HepG2 (cell line): ENCODE results near the gene AGO4. TPM values are rescaled to one million over a fixed set of nuclear protein-coding genes. Genes with fewer than 3 reads are reported as not detected.

Experiments
- ATAC-seq: fragments of 200-7000 bp; cut with Tn5 transposase; 3 replicates; pipeline ENCODE4 v1.9.1; 2020; ENCODE audit warnings: mild to moderate bottlenecking, moderate library complexity
- BruUV-seq: library from RNA; stranded (reverse); fragments of 400-500 nt; replicated peaks from 2 replicates; lab custom pipeline; 2021; lab: Mats Ljungman, UMichigan
- CTCF ChIA-PET: fragments of 300-600 bp; formaldehyde crosslinking; extraction: SDS; loops from one replicate; lab custom pipeline; 2021; ENCODE audit warnings: low total read pairs, inconsistent platforms, low intra/inter-chr PET ratio; lab: Yijun Ruan, JAX
- POLR2A ChIA-PET: fragments of 350-600 bp; sonication (Branson Sonifier 250); formaldehyde crosslinking; loops from one replicate; lab custom pipeline; 2020; ENCODE audit warnings: antibody characterized with exemption, inconsistent platforms; lab: Yijun Ruan, JAX
- DNase-seq: peaks from one replicate; pipeline ENCODE4 v3.0.0-alpha.2; 2015; ENCODE audit warnings: low spot score
- FAIRE-seq: peaks from 3 replicates; lab custom pipeline; 2011; peaks lifted over from hg19 to GRCh38; lab: Jason Lieb, UNC
- H2AFZ ChIP-seq: one replicate; pipeline ENCODE4 v1.6.1; 2011; ENCODE audit warnings: low read length, inconsistent platforms
- H3K27ac ChIP-seq: fragments of 300-600 bp; 3 replicates; pipeline ENCODE4 v1.8.0; 2011; ENCODE audit warnings: mixed run types, mild to moderate bottlenecking, mixed read lengths, low read length, inconsistent platforms; ENCODE audit not compliant: insufficient read depth; ENCODE audit errors: extremely low read length
- H3K27me3 ChIP-seq, 2 experiments: fragments of 200-600 bp in 1 of 2; 2 replicates in 1 of 2; 3 replicates in 1 of 2; pipeline versions ENCODE4 v1.6.0 to v1.8.0; 2011; ENCODE audit warnings: low read length in 2 of 2, mild to moderate bottlenecking in 2 of 2, moderate library complexity in 2 of 2, inconsistent platforms in 1 of 2; ENCODE audit not compliant: insufficient read depth in 2 of 2, control insufficient read depth in 1 of 2
- H3K36me3 ChIP-seq, 2 experiments: fragments of 200-600 bp in 1 of 2; replicated peaks in 1 of 2; 2 replicates in 1 of 2; 3 replicates in 1 of 2; pipeline versions ENCODE4 v1.5.1 to v1.8.0; 2011; ENCODE audit warnings: low read length in 2 of 2, inconsistent platforms in 1 of 2; ENCODE audit not compliant: insufficient read depth in 2 of 2, control insufficient read depth in 1 of 2
- H3K4me1 ChIP-seq: 2 replicates; pipeline ENCODE4 v1.5.1; 2012; ENCODE audit warnings: low read length, inconsistent platforms; ENCODE audit not compliant: insufficient read depth
- H3K4me2 ChIP-seq: 2 replicates; pipeline ENCODE4 v1.6.0; 2011; ENCODE audit warnings: low read depth, low read length, inconsistent platforms
- H3K4me3 ChIP-seq, 3 experiments: fragments of 200-600 bp in 1 of 3; sonication (generic), shearing (Covaris generic) in 1 of 3; replicated peaks in 1 of 3; 2 replicates each; pipeline ENCODE4 v1.5.1; 2011 to 2016; ENCODE audit warnings: low read length in 3 of 3, inconsistent platforms in 2 of 3, low read depth in 2 of 3, mild to moderate bottlenecking in 2 of 3, control low read depth in 1 of 3, mixed read lengths in 1 of 3; ENCODE audit not compliant: insufficient read depth in 1 of 3
- H3K79me2 ChIP-seq: one replicate; pipeline ENCODE4 v1.6.1; 2011; ENCODE audit warnings: low read length, inconsistent platforms; ENCODE audit not compliant: insufficient read depth
- H3K9ac ChIP-seq: 2 replicates; pipeline ENCODE4 v1.6.0; 2011; ENCODE audit warnings: mild to moderate bottlenecking, low read depth, low read length, inconsistent platforms; ENCODE audit not compliant: insufficient read depth
- H3K9me3 ChIP-seq: 2 replicates; pipeline ENCODE4 v1.5.1; 2012; ENCODE audit warnings: mild to moderate bottlenecking, low read length
- H4K20me1 ChIP-seq: 2 replicates; pipeline ENCODE4 v1.6.0; 2011; ENCODE audit warnings: inconsistent platforms, mild to moderate bottlenecking, low read length, moderate library complexity; ENCODE audit not compliant: insufficient read depth
- FUBP1 ChIP-seq: sonication (generic); formaldehyde crosslinking; IDR thresholded peaks from 2 replicates; pipeline ENCODE4 v1.5.1; 2020; ENCODE audit warnings: missing genetic modification reagents, mild to moderate bottlenecking, borderline replicate concordance
- GTF2F1 ChIP-seq: fragments of 150-350 bp; IDR thresholded peaks from 2 replicates; pipeline ENCODE4 v1.6.1; 2014; ENCODE audit warnings: low read length
- KDM6A ChIP-seq: IDR thresholded peaks from 2 replicates; pipeline ENCODE4 v1.6.1; 2016; ENCODE audit warnings: low read depth
- PAF1 ChIP-seq: IDR thresholded peaks from 2 replicates; pipeline ENCODE4 v1.6.1; 2016; ENCODE audit warnings: missing genetic modification reagents, missing compliant biosample characterization
- PHF5A ChIP-seq: IDR thresholded peaks from one replicate; pipeline ENCODE4 v1.6.1; 2018; ENCODE audit warnings: low read depth, missing genetic modification reagents; ENCODE audit not compliant: unreplicated experiment
- RNF219 ChIP-seq: sonication (generic); formaldehyde crosslinking; IDR thresholded peaks from 2 replicates; pipeline ENCODE4 v1.5.0; 2020; ENCODE audit warnings: mild to moderate bottlenecking, missing genetic modification reagents
- SAFB2 ChIP-seq: sonication (generic); formaldehyde crosslinking; IDR thresholded peaks from 2 replicates; pipeline ENCODE4 v1.5.1; 2020; ENCODE audit warnings: missing genetic modification reagents, low read depth, mild to moderate bottlenecking, borderline replicate concordance
- TCF7 ChIP-seq: sonication (generic); IDR thresholded peaks from 2 replicates; pipeline ENCODE4 v1.6.1; 2016; ENCODE audit warnings: antibody characterized with exemption, low read depth
- THRA ChIP-seq: sonication (generic); formaldehyde crosslinking; IDR thresholded peaks from 2 replicates; pipeline ENCODE4 v1.4.0; 2020; ENCODE audit warnings: missing genetic modification reagents, borderline replicate concordance
- TRIM24 ChIP-seq: sonication (generic); formaldehyde crosslinking; IDR thresholded peaks from 2 replicates; pipeline ENCODE4 v1.8.0; 2022; ENCODE audit warnings: mild to moderate bottlenecking, missing genetic modification reagents
- U2AF1 ChIP-seq: fragments of 200-400 bp; formaldehyde crosslinking; optimal IDR thresholded peaks from 2 replicates; pipeline ENCODE3; 2017; ENCODE audit warnings: mild to moderate bottlenecking, low read depth, low read length
- ZFY ChIP-seq: sonication (generic); formaldehyde crosslinking; IDR thresholded peaks from 2 replicates; pipeline ENCODE4 v1.4.0; 2020; ENCODE audit warnings: missing genetic modification reagents
- ZNF720 ChIP-seq: sonication (generic); formaldehyde crosslinking; IDR thresholded peaks from 2 replicates; pipeline ENCODE4 v1.4.0; 2020; ENCODE audit warnings: missing genetic modification reagents
- ZNF879 ChIP-seq: sonication (generic); formaldehyde crosslinking; IDR thresholded peaks from 2 replicates; pipeline ENCODE4 v1.8.1; 2023; ENCODE audit warnings: missing genetic modification reagents
- WGBS: methylation state at CpG from one replicate; pipeline ENCODE4 v1.1.6; 2017; ENCODE audit warnings: low lambda C conversion rate; 5-methylcytosine and 5-hydroxymethylcytosine counted together
- in situ Hi-C: cut with HindIII; loops from 2 replicates; pipeline ENCODE4 v1.10.0; 2017; ENCODE audit warnings: low pct_unique_long_range_greater_than_20kb; ENCODE audit not compliant: extremely low pct_ligation_motif_present
- intact Hi-C: fragments of 100-400 bp; cut with micrococcal nuclease; formaldehyde crosslinking; loops from one replicate; pipeline ENCODE4 v1.10.0; 2022; ENCODE audit not compliant: unreplicated experiment
- polyA plus RNA-seq, 8 experiments: library from polyadenylated mRNA; depleted of rRNA in 3 of 8; stranded (reverse) in 7 of 8; unstranded in 1 of 8; fragments of >200 nt; fragmentation: Illumina TruSeq in 4 of 8; extraction: Trizol in 4 of 8; gene quantifications; 2 replicates each; pipeline versions ENCODE4 v1.2.1 to v1.2.3, GENCODE V29; 2011 to 2016; ENCODE audit warnings: low read depth in 4 of 8, missing spikeins in 1 of 8, mixed read lengths in 1 of 8; ENCODE audit not compliant: insufficient read depth in 1 of 8
- total RNA-seq, 5 experiments: library from RNA; depleted of rRNA; stranded (reverse); fragments of >200 nt; fragmentation: Illumina TruSeq; extraction: Trizol; gene quantifications; 2 replicates each; pipeline ENCODE4 v1.2.3, GENCODE V29; 2016; ENCODE audit warnings: low read depth in 1 of 5

The AGO4 gene
- total and polyA plus RNA-seq, 2 of the 13 experiments (the other 11 are each of a cell fraction or from before 2014, with no cell fraction given): 6.0 to 13.8 TPM

- no peak for ATAC-seq
- in situ Hi-C loops: no loop called here
- TF ChIP-seq TCF7: no peak
- no peak for TF ChIP-seq SAFB2 (CRISPR knock-in tag)
Measured at GRCh38 chr1:35863881-35864625, 56.2 kb downstream of the AGO4 start.

GRCh38 chr1:35864813-35865212 is 57.0 kb downstream of the AGO4 start:
- intact Hi-C loops (no loop called here), in situ Hi-C loops (no loop called here)
- Histone ChIP-seq H2AFZ (no peak overlapping the region), H3K9ac (no peak overlapping the region), H4K20me1 (no peaks in the 10 kb centered on the region), H3K27ac (no peak overlapping the region), H3K4me2 (no peak overlapping the region), H3K4me1 (no peaks in the 10 kb centered on the region), H3K79me2 (no peaks in the 10 kb centered on the region), H3K4me3 (no peak overlapping the region), H3K36me3 (no peaks in the 10 kb centered on the region), H3K9me3 (no peaks in the 10 kb centered on the region), H3K27me3 (no peaks in the 10 kb centered on the region)
- POLR2A ChIA-PET: no interaction called here
- ATAC-seq: no peak
- CTCF ChIA-PET: no interaction called here
- no peak for DNase-seq
- WGBS: 77% methylated on average over 5 of the region's 5 CpGs
- BruUV-seq: no TSS peak
- FAIRE-seq: no peak
- TF ChIP-seq ZNF879 (CRISPR knock-in tag): no peak
- no peak for TF ChIP-seq PHF5A
- TF ChIP-seq RNF219: no peak
- no peak for TF ChIP-seq FUBP1 (CRISPR knock-in tag)
- TF ChIP-seq U2AF1: no peak
- no peak for TF ChIP-seq GTF2F1
- TF ChIP-seq ZFY (CRISPR knock-in tag): no peak
- TF ChIP-seq KDM6A (CRISPR knock-in tag): no peak
- TF ChIP-seq THRA: no peak
- no peak for TF ChIP-seq ZNF720 (CRISPR knock-in tag)
- no peak for TF ChIP-seq PAF1 (CRISPR knock-in tag)
- TF ChIP-seq TRIM24 (CRISPR knock-in tag): no peak

More at GRCh38 chr1:35863881-35864625, 56.2 kb downstream of the AGO4 start:
- Histone ChIP-seq H3K4me3 (no peak overlapping the region), H4K20me1 (no peaks in the 10 kb centered on the region), H3K27me3 (no peaks in the 10 kb centered on the region), H3K9ac (no peak overlapping the region), H3K27ac (no peak overlapping the region), H3K4me1 (no peaks in the 10 kb centered on the region), H3K4me2 (no peak overlapping the region), H3K9me3 (no peaks in the 10 kb centered on the region), H3K36me3 (no peaks in the 10 kb centered on the region), H2AFZ (no peak overlapping the region), H3K79me2 (no peaks in the 10 kb centered on the region)
- CTCF ChIA-PET: no interaction called here
- 1% methylated on average over 3 of the region's 3 CpGs for WGBS
- DNase-seq (no peak), FAIRE-seq (no peak)
- POLR2A ChIA-PET: no interaction called here
- intact Hi-C loops: no loop called here
- BruUV-seq: no TSS peak
